HG03135 (cell line): ENCODE measurements around the gene IFT52.
"Not testable (repeated sequence)": the region's sequence is repeated elsewhere in the genome, so short reads cannot be mapped to it uniquely, and the experiment has no call there.

Source experiments
- ATAC-seq: cut with Tn5 transposase; IDR thresholded peaks from one replicate; pipeline ENCODE4 v1.9.1; 2021; ENCODE audit warnings: mild to moderate bottlenecking, moderate library complexity; ENCODE audit not compliant: unreplicated experiment

The IFT52 gene

DNA sequence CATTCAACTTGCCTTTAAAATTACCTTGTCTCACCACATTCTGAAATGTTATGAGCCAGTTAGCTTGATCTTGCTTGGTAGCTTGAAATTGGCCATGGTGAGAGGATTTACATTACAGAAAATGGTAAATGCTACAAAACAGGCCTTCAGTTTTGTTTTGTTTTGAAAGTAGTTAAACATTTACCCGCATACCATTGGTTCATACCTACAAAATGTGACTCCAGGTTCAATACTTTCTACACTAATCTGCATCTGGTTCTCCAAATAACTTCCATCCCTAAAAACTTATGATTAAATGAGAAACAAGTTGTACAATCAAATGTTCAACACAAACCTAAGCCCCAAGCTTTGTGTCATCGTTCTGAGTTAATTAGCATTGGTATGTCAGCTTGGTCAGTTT, 45.7 kb downstream of the IFT52 start:
- ATAC-seq = no peak

DNA sequence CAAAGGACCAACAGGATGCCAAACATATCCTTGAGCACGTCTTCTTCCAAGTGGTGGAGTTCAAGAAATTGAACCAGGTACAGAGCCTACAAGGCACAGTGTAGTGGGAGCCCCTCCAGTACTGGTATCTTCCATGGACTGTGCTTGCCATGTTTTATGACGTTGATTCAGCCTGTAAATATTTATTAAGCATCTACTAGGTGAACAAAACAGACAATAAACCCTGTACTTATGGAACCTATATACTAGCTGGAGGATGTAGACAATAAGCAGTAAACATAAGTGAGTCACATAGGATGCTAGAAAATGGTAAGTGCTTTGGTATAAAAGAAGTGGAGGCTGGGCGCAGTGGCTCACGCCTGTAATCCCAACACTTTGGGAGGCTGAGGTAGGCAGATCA, 51.8 kb downstream of the IFT52 start:
- no peak for ATAC-seq

DNA sequence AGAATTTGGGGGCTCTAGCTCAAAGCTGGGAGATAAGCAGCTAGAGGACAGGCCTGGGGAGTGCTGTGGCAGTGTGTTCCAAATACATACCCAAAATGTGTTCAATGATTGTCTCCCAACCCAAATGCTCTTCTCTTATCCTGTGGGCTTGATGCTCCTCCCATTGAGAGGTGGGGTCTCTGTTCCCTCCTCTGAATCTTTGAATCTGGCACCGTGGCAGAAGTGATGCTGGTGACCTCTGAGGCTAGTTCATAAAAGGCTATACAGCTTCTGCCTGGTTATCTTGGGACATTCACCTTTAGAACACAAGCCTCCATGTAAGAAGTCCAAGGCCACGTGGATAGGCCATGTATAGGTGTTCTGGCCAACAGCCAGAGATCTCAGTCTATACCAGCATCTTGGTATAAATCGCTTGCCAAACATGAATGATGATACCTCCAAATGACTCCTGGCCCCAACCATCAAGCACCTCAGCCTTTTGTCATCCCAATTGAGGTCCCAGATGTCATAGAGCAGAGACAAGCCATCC, 60.3 kb downstream of the IFT52 start:
- no peak for ATAC-seq

DNA sequence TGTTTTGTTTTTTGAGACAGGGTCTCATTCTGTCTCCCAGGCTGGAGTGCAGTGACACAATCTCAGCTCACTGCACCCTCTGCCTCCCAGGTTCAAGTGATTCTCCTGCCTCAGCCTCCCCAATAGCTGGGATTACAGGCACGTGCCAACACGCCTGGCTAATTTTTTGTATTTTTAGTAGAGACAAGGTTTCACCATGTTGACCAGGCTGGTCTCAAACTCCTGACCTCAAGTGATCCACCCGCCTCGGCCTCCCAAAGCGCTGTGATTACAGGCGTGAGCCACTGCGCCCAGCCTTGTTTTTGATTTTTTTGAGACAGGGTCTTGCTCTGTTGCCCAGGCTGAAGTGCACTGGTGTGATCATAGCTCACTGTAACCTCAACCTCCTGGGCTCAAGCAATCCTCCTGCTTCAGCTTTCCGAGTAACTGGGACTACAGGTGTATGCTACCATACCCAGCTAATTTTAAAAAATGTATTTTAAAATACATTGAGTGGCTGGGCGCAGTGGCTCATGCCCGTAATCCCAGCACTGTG, 61.0 kb downstream of the IFT52 start:
- not testable (repeated sequence) for ATAC-seq

DNA sequence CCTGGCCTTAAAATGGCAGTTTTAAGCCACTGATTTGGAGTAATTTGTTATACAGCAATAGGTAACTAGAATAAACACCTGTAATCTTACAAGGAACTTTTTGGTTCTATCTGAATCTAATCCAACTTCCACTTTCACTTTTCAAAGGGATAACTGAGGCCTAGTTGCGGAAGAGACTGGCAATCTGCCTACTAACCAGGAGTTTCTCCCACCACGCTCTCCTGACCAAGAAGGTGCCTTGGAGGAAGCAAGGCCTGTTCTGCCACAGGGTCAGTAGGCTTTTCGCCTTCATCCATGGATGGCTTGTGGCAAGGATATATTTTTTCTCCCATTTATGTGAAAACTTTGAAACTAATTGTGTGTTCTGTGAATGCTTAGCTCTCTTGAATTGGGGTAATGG, 63.2 kb downstream of the IFT52 start:
- no peak for ATAC-seq

DNA sequence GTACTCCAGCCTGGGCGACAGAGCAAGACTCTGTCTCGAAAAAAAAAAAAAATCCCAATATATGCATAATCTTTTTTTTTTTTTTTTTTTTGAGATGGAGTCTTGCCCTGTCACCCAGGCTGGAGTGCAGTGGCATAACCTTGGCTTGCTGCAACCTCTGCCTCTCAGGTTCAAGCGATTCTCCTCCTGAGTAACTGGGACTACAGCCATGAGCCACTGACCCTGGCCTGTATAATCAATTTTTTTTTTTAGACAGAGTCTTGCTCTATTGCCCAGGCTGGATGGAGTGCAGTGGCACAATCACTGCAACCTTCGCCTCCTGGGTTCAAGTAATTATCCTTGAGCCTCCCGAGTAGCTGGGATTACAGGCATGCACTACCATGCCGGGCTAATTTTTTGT, 64.4 kb downstream of the IFT52 start:
- ATAC-seq = not testable (repeated sequence)

DNA sequence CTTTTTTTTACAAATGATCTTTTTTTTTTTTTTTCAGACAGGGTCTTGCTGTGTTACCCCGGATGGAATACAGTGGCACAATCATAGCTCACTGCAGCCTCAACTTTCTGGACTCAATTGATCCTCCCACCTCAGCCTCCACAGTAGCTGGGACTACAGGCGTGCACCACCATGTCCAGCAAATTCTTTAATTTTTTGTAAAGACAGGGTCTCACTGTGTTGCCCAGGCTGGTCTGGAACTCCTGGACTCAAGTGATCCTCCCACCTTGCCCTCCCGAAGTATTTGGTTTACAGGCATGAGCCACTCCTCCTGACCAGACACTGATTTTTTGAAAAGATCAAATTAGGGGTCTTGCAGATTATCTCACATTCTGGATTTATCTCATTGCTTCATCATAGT, 65.2 kb downstream of the IFT52 start:
- ATAC-seq = no peak

DNA sequence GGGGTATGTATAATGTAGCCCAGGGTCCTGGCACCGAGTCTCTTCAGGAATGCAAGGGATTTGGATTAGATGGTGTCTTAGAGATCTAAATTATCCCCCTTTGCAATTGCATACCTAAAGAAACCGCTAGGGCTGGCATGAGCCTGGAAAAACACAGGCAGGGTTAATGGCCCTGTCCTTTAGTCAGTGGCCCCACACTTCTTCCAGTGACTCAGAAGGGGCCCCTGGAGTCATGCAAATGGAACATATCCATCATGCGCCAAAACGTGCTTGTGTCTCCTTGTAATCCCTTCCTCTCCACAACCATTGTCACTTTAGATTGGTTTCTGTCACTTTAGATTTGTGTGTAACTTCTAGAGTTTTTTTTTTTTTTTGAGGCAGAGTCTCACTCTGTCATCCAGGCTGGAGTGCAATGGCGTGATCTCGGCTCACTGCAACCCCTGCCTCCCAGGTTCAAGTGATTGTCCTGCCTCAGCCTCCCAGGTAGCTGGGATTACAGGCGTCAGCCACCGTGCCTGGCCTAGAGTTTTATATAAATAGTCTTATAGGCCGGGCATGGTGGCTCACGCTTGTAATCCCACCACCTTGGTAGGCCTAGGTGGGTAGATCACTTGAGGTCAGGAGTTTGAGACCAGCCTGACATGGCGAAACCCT, 67.5 kb downstream of the IFT52 start:
- ATAC-seq = peak; percentile 21

DNA sequence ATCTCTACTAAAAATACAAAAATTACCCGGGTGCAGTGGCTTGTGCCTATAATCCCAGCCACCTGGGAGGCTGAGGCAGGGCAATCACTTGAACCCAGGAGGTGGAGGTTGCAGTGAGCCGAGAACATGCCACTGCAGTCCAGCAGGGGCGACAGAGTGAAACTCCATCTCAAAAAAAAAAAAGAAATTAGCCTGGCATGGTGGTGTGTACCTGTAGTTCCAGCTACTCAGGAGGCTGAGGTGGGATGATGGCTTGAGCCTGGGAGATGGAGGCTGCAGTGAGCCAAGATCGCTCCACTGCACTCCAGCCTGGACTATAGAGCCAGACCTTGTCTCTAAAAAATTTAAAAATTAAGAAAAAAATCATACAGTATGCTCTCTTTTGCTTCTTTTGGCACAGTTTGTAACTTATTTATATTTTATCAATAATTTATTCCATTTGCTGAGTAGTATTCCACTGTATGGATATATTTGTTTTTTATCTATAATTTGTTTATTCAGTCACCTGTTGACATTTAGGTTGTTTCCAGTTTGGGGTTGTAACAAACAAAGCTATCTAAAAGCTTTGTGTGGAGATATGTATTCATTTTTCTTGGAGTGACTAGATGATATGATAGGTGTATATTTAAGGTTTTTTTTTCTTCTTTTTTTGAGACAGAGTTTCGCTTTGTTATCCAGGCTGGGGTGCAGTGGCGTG, 68.1 kb downstream of the IFT52 start:
- no peak for ATAC-seq

DNA sequence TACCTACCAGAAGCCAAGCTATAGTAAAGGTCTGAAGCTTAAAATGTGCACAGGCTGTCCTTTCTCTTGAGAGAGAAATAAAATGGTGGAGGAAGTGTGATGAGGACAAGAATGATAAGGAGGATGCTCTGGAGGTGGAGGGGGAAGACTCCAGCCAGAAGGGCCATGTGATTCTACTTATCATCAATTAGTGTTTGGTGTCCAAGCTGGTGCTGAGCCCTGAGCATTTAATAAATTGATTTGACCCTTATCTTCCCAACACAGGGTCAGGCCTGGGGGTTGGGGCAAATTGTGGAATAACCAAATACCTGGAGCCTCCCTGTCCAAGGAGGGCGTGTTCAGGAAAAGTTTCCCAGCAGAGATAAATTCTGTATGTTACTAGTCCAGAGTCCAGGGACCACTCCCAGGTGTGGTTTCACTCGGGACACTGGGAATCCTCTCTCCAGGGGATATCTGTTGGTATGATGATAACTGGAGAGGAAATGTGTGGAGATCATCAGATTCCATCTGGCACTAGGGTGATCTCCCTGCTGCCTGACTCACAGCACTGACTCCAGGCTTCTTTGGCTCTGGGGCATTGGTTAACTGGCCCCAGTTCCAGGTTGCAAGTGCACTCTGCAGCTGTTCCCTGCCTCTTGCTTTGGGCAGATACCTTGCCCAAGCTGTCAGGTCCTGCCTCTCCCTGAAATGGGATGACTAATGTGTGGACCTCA, 72.4 kb downstream of the IFT52 start:
- ATAC-seq = no peak

DNA sequence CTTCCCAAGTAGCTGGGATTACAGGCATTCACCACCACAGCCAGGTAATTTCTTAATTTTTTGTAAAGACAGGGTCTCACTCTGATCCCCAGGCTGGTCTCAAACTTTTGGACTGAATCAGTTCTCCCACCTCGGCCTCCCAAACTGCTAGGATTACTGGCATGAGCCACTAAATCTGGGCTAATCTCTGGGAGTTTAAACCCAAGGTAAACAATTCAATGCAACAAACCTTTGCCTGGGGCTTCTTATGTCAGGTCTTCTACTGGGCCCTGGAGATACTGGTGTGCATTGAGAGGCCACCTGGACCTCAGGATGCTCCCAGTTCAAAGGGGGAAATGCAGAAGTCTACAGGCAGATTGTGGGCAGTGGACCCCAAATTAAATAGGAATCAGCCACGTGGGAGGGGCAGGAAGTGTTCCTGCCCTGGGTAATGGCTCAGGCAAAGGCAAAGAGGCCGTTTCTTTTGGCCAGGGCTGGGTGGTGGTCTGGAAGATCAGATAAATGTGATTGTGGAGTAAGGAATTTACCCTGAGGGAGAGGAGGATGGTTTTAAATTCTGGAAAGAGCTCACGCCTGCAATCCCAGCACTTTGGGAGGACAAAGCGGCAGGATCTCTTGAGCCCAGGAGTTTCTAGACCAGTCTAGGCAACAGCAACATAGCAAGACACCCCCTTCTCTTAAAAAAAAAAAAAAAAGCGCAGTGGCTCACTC, 74.9 kb downstream of the IFT52 start:
- no peak for ATAC-seq

DNA sequence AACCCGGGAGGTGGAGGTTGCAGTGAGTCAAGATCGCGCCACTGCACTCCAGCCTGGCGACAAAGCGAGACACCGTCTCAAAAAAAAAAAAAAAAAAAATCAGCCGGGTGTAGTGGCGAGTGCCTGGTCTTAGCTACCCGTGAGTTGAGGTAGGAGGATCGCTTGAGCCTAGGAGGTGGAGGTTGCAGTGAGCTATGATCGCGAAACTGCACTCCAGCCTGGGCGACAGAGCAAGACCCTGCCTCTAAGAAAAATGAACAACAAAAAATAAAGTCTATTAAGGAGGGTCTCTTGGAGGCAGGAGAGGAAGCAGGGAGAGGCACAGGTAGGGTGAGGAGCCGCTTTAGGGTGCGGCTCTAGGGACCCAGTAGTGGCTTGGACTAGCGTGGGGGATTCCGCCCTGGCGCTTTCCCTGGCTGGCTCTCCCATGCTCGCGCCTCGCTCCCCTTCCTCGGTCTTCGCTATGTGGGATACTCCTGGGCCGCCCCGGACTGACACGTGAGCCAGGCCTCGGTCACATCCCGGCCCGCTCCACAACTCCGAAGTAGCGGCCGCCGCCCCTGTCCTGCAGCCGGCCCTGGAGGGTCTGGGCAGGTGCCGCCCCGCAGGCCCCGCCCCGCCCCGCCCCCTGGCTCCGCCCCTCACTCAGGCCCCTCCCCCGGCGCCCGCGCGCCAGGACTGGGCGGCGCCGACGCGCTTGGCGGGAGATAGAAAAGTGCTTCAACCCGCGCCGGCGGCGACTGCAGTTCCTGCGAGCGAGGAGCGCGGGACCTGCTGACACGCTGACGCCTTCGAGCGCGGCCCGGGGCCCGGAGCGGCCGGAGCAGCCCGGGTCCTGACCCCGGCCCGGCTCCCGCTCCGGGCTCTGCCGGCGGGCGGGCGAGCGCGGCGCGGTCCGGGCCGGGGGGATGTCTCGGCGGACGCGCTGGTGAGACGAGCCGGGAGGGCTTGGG, 75.9 kb downstream of the IFT52 start, which contains the start of gene MYBL2:
TSS of gene MYBL2 (plus strand) at position 739 of the 953 bp plus-strand sequence. CDS start at position 909, 170 bp downstream.
- peak; percentile 72 for ATAC-seq

DNA sequence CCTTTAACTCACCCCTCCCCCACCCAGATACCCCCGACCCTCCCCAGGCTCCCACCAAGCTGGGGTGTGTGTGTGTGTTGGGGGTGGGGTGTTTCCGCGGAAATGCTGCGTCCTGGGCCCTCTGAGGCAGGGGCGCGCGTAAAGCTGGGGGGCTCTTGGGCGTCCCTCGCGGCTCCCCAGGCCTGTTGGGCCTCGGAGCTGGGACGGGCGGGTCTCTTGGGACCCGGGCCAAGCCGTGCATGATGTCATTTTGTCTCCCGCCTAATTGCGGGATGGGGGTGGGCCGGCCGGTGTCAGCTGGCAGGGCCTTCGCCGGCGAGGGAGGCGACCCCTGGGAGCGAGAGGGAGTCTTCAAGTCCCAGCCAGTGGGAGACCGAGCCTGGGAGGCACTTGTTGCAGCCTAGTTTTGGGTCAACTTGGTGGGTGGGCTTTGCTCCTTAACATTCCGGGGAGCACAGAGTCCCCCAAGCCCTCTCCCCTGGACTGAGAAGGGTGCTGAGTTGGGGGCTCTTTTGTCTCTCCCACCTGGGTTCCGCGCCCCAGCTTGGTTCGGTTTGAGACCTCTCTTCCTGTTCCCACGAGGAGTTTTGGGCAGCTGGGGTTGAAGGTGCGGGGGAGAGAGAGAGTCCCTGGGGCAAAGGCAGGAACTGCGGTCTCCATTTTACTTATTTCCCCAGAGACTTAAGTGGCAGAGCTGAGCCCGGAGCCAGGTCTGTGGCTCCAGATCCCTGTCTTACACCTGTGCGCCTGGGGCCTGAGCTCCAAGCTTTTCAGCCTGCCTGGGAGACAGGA, 76.8 kb downstream of the IFT52 start:
- peak; percentile 30 for ATAC-seq

DNA sequence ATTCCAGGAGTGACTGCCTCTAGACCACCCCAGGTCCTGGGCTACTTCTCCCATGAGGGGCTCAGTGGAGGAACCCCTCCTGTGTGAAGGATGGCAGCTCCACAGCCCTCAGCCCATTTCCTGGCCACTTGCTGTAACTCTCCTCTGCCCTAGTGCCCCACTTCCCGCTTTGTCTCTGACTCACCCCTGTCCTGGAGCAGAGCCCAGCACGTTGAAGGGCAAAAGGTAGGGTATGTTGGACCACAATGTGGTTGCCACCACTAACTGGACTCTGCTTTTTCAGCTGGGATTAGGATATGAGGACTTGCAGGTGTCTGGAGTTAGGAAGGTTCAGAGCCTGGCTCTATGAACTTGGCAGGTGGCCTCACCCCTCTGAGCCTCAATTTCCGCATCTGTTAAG, 78.6 kb downstream of the IFT52 start:
- no peak for ATAC-seq

DNA sequence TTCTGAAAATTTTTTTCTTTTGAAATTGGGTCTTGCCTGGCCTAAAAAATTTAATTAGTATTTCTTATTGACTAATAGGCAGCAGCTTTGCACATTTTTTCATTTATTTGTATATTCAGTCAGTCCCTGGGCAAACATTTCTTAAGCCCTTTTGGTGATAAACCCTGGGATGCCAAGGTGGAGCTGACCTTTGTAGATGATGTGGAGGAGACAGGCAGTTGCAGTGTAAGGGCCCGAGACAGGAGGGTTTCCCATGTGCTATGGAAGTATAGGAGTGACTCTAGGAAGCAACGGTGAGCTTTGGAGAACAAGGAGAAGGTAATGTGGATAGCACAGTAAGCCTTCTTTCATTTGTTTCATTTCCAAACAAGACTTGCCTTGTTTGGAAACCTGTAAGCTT, 79.7 kb downstream of the IFT52 start:
- ATAC-seq = no peak

DNA sequence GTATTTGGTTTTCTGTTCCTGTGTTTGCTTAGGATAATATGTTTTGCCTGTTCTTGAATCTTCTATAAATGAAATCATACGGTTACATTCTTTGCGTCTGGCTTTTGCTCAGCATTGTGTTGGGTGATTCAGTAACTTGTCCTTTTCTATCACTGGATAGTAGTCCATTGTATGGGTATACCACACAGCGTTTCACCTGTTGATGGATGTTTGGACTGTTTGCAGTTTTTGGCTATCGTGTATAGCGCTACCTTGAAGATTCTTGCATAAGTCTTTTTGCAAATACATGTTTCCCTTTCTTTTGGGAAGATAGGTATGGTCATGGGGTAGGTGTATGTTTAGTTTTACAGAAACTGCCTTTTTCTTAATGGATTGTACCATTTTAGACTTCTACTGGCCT, 85.6 kb downstream of the IFT52 start:
- ATAC-seq = no peak

DNA sequence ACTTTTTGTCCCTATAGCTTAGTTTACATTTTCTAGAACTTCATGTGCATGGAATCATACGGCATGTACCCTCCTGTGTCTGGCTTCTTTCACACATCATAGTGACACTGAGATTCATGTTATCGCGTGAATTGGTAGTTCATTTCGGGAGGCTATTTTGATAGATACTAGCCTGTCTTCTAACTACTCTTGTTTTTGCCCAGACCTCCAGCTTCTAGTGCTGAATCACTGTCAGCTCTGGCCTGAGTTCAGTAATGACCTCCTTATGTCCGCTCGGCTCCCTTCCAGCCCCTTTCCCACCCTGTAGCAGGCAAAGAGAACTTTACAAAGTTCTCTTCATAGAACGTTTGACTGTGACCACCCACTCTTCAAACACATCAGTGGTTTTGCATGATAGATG, 90.2 kb downstream of the IFT52 start:
- no peak for ATAC-seq

DNA sequence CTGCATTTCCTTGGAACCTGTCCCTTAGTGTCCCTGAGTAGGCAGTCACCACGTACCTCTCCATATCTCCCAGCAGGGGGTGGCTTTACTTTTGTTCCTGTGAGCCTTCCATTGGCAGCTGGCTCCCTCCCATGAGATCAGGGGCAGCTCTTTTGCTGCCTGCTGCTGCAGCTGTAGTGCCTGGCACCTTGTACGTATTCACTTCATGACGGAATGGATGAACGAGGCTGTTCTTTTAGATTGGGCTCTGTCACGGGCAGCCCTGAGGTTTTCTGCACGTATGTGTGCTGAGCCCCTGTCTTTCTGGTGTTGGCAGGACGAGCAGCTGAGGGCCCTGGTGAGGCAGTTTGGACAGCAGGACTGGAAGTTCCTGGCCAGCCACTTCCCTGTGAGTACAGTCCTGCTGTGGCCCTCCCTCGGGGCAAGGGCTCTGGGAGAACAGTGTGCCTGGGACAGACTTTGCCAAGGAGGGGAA, 90.8 kb downstream of the IFT52 start:
- peak; percentile 26 for ATAC-seq

DNA sequence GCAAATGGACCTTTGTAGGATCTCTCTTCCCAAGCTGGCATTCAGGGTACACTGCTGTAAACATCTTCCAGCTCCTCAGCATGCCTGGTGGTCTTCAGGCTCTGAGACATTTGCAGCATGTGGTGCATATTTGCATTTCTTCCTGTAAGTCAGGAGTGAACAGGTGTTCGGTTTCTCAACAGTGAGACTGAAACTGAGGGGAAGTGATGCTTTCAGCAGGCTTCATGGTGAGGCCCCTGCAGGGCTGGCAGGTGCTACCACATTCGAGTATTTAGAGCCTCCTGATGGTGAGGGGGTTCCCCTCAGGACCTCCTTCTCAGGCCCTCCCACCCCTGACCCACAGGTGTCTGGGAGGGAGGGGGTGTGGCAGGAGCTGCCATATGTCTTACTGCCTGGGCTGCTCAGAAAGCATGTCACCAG, 91.3 kb downstream of the IFT52 start:
- ATAC-seq = peak; percentile 95
